Omental fat pad (tissue), 4 donors: Measurements from ENCODE around the gene MC5R. TPM values are rescaled to one million over a fixed set of nuclear protein-coding genes. Genes with fewer than 3 reads are reported as not detected.

ENCODE experiments used
- ATAC-seq: fragments of 150-250 bp; one replicate; pipeline ENCODE4 v1.9.1; 2016; ENCODE audit warnings: mild to moderate bottlenecking, moderate library complexity; ENCODE audit not compliant: low FRiP score
- DNase-seq: peaks from one replicate; pipeline ENCODE4 v3.0.0-alpha.2; 2019; ENCODE audit warnings: low spot score
- CTCF ChIP-seq, 3 donors: fragments of 450-650 bp; IDR thresholded peaks; one replicate each; pipeline ENCODE4 v1.5.1; 2016 to 2017; ENCODE audit warnings: antibody characterized with exemption in 3 of 3, mild to moderate bottlenecking in 3 of 3, moderate library complexity in 2 of 3
- total RNA-seq, 4 donors: library from RNA; depleted of rRNA; stranded (reverse); fragments of >200 nt; gene quantifications; one replicate each; pipeline ENCODE4 v1.1.0, GENCODE V29; 2016

The MC5R gene
- total RNA-seq, 4 donors from 2014 or later = 0.36 to 1.2 TPM; not detected in 2

- no peak for TF ChIP-seq CTCF (IDR thresholded peaks at IDR 0.05)
- ATAC-seq (no peak), DNase-seq (no peak)
Observed at GRCh38 chr18:13872932-13873331, 49.0 kb downstream of the MC5R start.

- no peak for TF ChIP-seq CTCF (IDR thresholded peaks at IDR 0.05)
- no peak for DNase-seq
- no peak for ATAC-seq
Observed at GRCh38 chr18:13874558-13874957, 50.6 kb downstream of the MC5R start.

Other genes with a start within 250 kb of the MC5R start
- gene FAM210A, start 97.6 kb upstream of the MC5R start, total RNA-seq = 10 to 100 TPM in 3 of 4 donors, 1 to 10 TPM in 1; 6.6 to 30.9 (median 15.8) TPM
- 10 to 100 TPM; 18.5 to 24.0 (median 21.9) TPM for gene RNMT, start 97.5 kb upstream of the MC5R start, total RNA-seq
- gene MC2R, start 91.4 kb downstream of the MC5R start, total RNA-seq = not detected